Measurements from ENCODE around the gene SEZ6L. TPM values are rescaled to one million over a fixed set of nuclear protein-coding genes. Genes with fewer than 3 reads are reported as not detected.

SEZ6L gene
- total RNA-seq, 1 experiment from 2014 or later: not detected

DNA sequence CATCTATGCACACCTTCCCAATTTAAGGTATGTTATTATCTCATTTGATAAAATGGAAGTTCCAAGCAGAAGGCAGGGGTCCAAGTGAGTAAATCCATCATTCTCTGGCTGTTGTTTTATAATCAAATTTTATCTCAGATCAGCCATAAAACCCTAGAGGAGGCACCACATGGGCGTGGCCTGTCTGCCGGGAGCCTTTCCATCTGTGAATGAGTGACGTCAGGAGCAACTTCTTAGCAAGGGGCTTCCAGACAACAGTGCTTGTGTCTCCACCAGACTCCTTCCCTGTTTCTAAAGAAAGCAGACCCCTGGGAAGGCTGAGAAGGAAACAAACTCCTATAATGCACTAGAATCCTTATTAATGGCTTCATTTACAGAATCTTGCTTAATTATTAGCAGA, 13.5 kb downstream of the SEZ6L start:
- CTCF ChIA-PET: no interaction called here

DNA sequence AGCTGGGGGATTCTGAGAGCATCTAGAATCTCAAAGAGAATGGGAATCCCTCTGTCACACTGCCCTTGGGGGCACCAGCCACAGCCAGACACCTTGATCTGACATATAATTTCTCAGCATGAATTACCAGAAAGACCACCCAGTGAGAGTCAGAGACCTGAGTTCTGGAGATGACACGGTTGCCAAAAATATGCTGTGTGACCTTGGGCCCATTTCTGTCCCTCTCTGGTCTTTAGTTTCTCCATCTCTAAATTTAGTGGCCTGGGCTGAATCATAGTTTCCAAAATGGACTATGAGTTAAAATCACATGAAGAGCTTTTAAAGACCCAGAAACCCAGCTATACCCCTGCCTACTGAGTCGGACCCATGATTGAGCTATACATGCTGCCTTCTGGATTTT, 15.9 kb downstream of the SEZ6L start:
- Histone ChIP-seq H3K9ac (ENCODE audit: low read length) (no peak overlapping the region), H3K27ac (ENCODE audit: low read length) (no peak overlapping the region), H3K4me2 (ENCODE audit: low read length) (no peak overlapping the region), H3K9me3 (ENCODE audit: low read length) (no peaks in the 10 kb centered on the region), H2AFZ (ENCODE audit: low read length) (no peak overlapping the region), H3F3A (ENCODE audit: low read length, unreplicated experiment) (no peaks in the 10 kb centered on the region), H4K20me1 (ENCODE audit: low read length) (no peaks in the 10 kb centered on the region), H3K27me3 (ENCODE audit: low read length) (no peaks in the 10 kb centered on the region), H3K4me3 (ENCODE audit: low read length) (no peak overlapping the region), H3K79me2 (ENCODE audit: low read length) (no peaks in the 10 kb centered on the region), H3K36me3 (ENCODE audit: low read depth, low read length) (no peaks in the 10 kb centered on the region), H3K4me1 (ENCODE audit: insufficient read depth, low read length) (no peaks in the 10 kb centered on the region), H3K9me2 (replicated peaks; ENCODE audit: low read length) (no peaks in the 10 kb centered on the region)
- TF ChIP-seq, protein P1, sequence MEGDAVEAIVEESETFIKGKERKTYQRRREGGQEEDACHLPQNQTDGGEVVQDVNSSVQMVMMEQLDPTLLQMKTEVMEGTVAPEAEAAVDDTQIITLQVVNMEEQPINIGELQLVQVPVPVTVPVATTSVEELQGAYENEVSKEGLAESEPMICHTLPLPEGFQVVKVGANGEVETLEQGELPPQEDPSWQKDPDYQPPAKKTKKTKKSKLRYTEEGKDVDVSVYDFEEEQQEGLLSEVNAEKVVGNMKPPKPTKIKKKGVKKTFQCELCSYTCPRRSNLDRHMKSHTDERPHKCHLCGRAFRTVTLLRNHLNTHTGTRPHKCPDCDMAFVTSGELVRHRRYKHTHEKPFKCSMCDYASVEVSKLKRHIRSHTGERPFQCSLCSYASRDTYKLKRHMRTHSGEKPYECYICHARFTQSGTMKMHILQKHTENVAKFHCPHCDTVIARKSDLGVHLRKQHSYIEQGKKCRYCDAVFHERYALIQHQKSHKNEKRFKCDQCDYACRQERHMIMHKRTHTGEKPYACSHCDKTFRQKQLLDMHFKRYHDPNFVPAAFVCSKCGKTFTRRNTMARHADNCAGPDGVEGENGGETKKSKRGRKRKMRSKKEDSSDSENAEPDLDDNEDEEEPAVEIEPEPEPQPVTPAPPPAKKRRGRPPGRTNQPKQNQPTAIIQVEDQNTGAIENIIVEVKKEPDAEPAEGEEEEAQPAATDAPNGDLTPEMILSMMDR (conservative IDR thresholded peaks at IDR 0.05; ENCODE audit: low read depth, low read length): no peak
- TF ChIP-seq EZH2phosphoT487 (IDR thresholded peaks at IDR 0.05; ENCODE audit: borderline replicate concordance, low read length) (no peak), EZH2 (IDR thresholded peaks at IDR 0.05; ENCODE audit: low read length, unreplicated experiment) (no peak)
- intact Hi-C loops (cut with micrococcal nuclease): no loop called here
- ATAC-seq (no peak), DNase-seq (no peak)
- BruUV-seq (replicated peaks): no TSS peak
- CTCF ChIA-PET: no interaction called here
- POLR2A ChIA-PET (ENCODE audit: unreplicated experiment): no interaction called here

More for the DNA sequence above, 13.5 kb downstream of the SEZ6L start:
- Histone ChIP-seq H3K79me2 (ENCODE audit: low read length) (no peaks in the 10 kb centered on the region), H3K27me3 (ENCODE audit: low read length) (no peaks in the 10 kb centered on the region), H3K4me3 (ENCODE audit: low read length) (no peak overlapping the region), H4K20me1 (ENCODE audit: low read length) (no peaks in the 10 kb centered on the region), H3K9ac (ENCODE audit: low read length) (no peak overlapping the region), H3K36me3 (ENCODE audit: low read depth, low read length) (no peaks in the 10 kb centered on the region), H3K4me1 (ENCODE audit: insufficient read depth, low read length) (no peaks in the 10 kb centered on the region), H3K27ac (ENCODE audit: low read length) (no peak overlapping the region), H2AFZ (ENCODE audit: low read length) (no peak overlapping the region), H3K9me3 (ENCODE audit: low read length) (no peaks in the 10 kb centered on the region), H3K4me2 (ENCODE audit: low read length) (no peak overlapping the region), H3K9me2 (replicated peaks; ENCODE audit: low read length) (no peaks in the 10 kb centered on the region), H3F3A (ENCODE audit: low read length, unreplicated experiment) (no peaks in the 10 kb centered on the region)
- intact Hi-C loops (cut with micrococcal nuclease): no loop called here
- no peak for DNase-seq
- no TSS peak for BruUV-seq (replicated peaks)
- ATAC-seq: no peak
- POLR2A ChIA-PET (ENCODE audit: unreplicated experiment): no interaction called here
- TF ChIP-seq, protein P1 (conservative IDR thresholded peaks at IDR 0.05; ENCODE audit: low read depth, low read length): no peak
- TF ChIP-seq EZH2 (IDR thresholded peaks at IDR 0.05; ENCODE audit: low read length, unreplicated experiment): no peak

DNA sequence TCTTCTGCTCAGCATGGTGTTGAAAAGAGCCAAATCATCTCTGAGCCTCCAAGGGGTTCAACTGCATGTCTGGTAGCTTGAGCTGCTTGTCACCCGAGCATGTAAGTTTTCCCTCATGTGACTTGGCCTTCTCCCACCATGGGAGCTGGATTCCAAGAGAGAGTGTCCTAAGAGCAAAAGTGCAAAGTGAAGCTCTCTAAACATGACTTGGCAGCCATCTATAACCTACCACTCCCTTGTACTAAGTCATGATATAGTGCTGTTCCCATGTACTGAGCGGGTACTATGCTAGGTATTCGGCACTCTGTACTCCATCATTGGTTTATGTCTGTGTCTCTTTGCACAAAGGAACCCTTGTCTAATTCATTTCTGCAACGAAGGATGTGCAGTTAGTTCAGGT, 19.1 kb downstream of the SEZ6L start:
- H3K4me1 ChIP-seq (ENCODE audit: insufficient read depth, low read length): no peaks in the 10 kb centered on the region
- ATAC-seq: no peak
- H3K36me3 ChIP-seq (ENCODE audit: low read depth, low read length): no peaks in the 10 kb centered on the region
- intact Hi-C loops (cut with micrococcal nuclease): no loop called here
- no peak overlapping the region for H3K27ac ChIP-seq (ENCODE audit: low read length)
- H4K20me1 ChIP-seq (ENCODE audit: low read length): no peaks in the 10 kb centered on the region
- POLR2A ChIA-PET (ENCODE audit: unreplicated experiment): no interaction called here
- no TSS peak for BruUV-seq (replicated peaks)
- no peak overlapping the region for H3K4me2 ChIP-seq (ENCODE audit: low read length)
- no peak overlapping the region for H3K4me3 ChIP-seq (ENCODE audit: low read length)
- CTCF ChIA-PET: no interaction called here
- no peak for DNase-seq
- no peaks in the 10 kb centered on the region for H3K79me2 ChIP-seq (ENCODE audit: low read length)
- no peaks in the 10 kb centered on the region for H3F3A ChIP-seq (ENCODE audit: low read length, unreplicated experiment)
- no peak overlapping the region for H3K9ac ChIP-seq (ENCODE audit: low read length)
- no peaks in the 10 kb centered on the region for H3K9me3 ChIP-seq (ENCODE audit: low read length)
- H3K9me2 ChIP-seq (replicated peaks; ENCODE audit: low read length): no peaks in the 10 kb centered on the region
- no peaks in the 10 kb centered on the region for H3K27me3 ChIP-seq (ENCODE audit: low read length)
- TF ChIP-seq, protein P1 (conservative IDR thresholded peaks at IDR 0.05; ENCODE audit: low read depth, low read length): no peak
- no peak overlapping the region for H2AFZ ChIP-seq (ENCODE audit: low read length)
